Thyroid gland (tissue), 4 donors: ENCODE measurements around the gene ST6GALNAC4.
A peak's percentile ranks its signal among the peaks of the same experiment; 100 is the strongest.

Experiments
- POLR2A ChIP-seq, 2 donors: fragments of 450-650 bp; IDR thresholded peaks; one replicate each; pipeline ENCODE4 v1.6.1; 2017; ENCODE audit warnings: antibody characterized with exemption in 2 of 2, mild to moderate bottlenecking in 2 of 2, moderate library complexity in 1 of 2
- TF ChIP-seq, protein P1 (sequence below), 6 experiments: fragments of 200-600 bp in 3 of 6; fragments of 450-650 bp in 3 of 6; sonication (generic) in 3 of 6; IDR thresholded peaks; one replicate each; pipeline ENCODE4 v1.5.1; 2016 to 2019; ENCODE audit warnings: antibody characterized with exemption in 6 of 6, mild to moderate bottlenecking in 2 of 6, inconsistent platforms in 1 of 6, moderate library complexity in 1 of 6

DNA sequence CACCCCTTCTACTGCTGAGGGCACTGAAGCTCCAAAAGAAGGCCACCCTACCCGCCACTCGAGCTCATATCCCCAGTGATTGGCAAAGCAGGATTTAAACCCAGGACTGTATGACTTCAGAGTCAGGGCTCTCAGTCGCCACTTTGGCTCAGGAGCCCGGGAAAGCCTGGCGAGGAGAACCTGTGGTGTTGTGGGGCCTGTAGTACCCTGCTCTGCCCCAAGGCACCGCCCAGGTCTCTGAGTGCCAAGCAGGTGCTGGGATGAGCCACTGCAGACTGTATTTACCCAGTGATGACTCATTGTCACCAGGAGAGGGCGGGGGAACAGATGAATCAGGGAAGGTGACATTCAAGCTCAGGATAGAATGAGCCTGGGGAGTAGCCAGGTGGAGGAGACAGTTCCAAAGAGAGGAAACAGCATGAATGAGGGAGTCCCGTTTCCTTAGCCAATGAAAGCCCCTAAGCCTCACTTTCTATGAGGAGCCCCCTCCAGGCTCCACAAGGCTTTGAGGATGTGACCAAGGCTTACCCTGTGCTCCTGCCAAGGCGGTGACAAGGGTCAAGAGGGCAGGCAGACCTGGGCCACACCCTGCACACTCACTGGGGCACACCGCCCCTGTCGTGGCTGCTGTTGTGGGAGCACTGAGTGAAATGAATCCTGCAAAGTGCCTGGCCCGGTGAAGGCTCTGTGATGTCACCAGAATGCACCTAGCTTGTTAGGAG, 38.6 kb upstream of the ST6GALNAC4 start:
- TF ChIP-seq, protein P1, sequence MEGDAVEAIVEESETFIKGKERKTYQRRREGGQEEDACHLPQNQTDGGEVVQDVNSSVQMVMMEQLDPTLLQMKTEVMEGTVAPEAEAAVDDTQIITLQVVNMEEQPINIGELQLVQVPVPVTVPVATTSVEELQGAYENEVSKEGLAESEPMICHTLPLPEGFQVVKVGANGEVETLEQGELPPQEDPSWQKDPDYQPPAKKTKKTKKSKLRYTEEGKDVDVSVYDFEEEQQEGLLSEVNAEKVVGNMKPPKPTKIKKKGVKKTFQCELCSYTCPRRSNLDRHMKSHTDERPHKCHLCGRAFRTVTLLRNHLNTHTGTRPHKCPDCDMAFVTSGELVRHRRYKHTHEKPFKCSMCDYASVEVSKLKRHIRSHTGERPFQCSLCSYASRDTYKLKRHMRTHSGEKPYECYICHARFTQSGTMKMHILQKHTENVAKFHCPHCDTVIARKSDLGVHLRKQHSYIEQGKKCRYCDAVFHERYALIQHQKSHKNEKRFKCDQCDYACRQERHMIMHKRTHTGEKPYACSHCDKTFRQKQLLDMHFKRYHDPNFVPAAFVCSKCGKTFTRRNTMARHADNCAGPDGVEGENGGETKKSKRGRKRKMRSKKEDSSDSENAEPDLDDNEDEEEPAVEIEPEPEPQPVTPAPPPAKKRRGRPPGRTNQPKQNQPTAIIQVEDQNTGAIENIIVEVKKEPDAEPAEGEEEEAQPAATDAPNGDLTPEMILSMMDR (IDR thresholded peaks at IDR 0.05): peak in 5 of 6 experiments; percentile 21 to 70 (median 50)
- TF ChIP-seq POLR2A (IDR thresholded peaks at IDR 0.05): no peak
